Right lobe of liver (tissue), 6 donors: ENCODE measurements around the gene DRD4. TPM values are rescaled to one million over a fixed set of nuclear protein-coding genes. Genes with fewer than 3 reads are reported as not detected.

ENCODE experiments used
- ATAC-seq, 4 donors: fragments of 200-7000 bp; cut with Tn5 transposase; one replicate each; pipeline ENCODE4 v1.9.1; 2020; ENCODE audit warnings: mild to moderate bottlenecking in 4 of 4, moderate library complexity in 4 of 4
- DNase-seq, 3 donors: peaks; one replicate each; pipeline ENCODE4 v3.0.0-alpha.2; 2020
- H3K27ac ChIP-seq, 3 donors: fragments of 200-600 bp; one replicate each; pipeline ENCODE4 v1.8.0; 2022
- H3K27me3 ChIP-seq, 2 donors: fragments of 200-600 bp; one replicate each; pipeline ENCODE4 v1.8.0; 2022
- H3K36me3 ChIP-seq, 4 donors: fragments of 200-600 bp; sonication (generic) in 1 of 4; one replicate each; pipeline versions ENCODE4 v1.5.1 to v1.8.0; 2017 to 2022; ENCODE audit warnings: control low read depth in 1 of 4
- H3K4me1 ChIP-seq, 4 donors: fragments of 200-600 bp; sonication (generic) in 1 of 4; one replicate each; pipeline versions ENCODE4 v1.5.1 to v1.8.0; 2017 to 2022; ENCODE audit warnings: control low read depth in 1 of 4
- H3K4me3 ChIP-seq, 3 donors: fragments of 200-600 bp; one replicate each; pipeline ENCODE4 v1.8.0; 2022
- H3K9me3 ChIP-seq, 4 donors: fragments of 200-600 bp; sonication (generic) in 1 of 4; one replicate each; pipeline versions ENCODE4 v1.5.1 to v1.8.0; 2017 to 2022; ENCODE audit warnings: control low read depth in 1 of 4
- CTCF ChIP-seq, 4 donors: fragments of 200-600 bp in 3 of 4; fragments of 450-650 bp in 1 of 4; IDR thresholded peaks; one replicate each; pipeline versions ENCODE4 v1.5.1 to v1.8.0; 2016 to 2022; ENCODE audit warnings: antibody characterized with exemption in 4 of 4, mild to moderate bottlenecking in 2 of 4
- POLR2A ChIP-seq: fragments of 450-650 bp; IDR thresholded peaks from one replicate; pipeline ENCODE4 v1.6.1; 2017; ENCODE audit warnings: antibody characterized with exemption, mild to moderate bottlenecking
- WGBS: methylation state at CpG from one replicate; pipeline ENCODE4 v1.1.6; 2018; ENCODE audit warnings: low coverage, low lambda C conversion rate; ENCODE audit not compliant: insufficient coverage; ENCODE audit errors: missing lambda C conversion rate; 5-methylcytosine and 5-hydroxymethylcytosine counted together
- intact Hi-C, 2 donors: fragments of 100-400 bp; cut with DNase I; formaldehyde crosslinking; loops; one replicate each; pipeline versions ENCODE4 v1.11.2 to v1.14.1; 2022
- total RNA-seq, 6 experiments: library from RNA; depleted of rRNA in 2 of 6; stranded (reverse); fragments of >200 nt in 2 of 6; fragmentation: NEBNext Ultra II Directional in 3 of 6; extraction: Animal tissue kit (Norgen Biotek cat#: 25700) in 3 of 6; gene quantifications; one replicate each; pipeline versions ENCODE4 v1.1.0 to v1.2.4, GENCODE V29; 2016 to 2023
- donor health status: DM: no; HTN: yes; CAD: no.
- donor health status: DM: no; HTN: no; CAD: no.
- donor health status: DM: no; HTN: no; CAD: no.
- donor health status: DM: no; HTN: yes; CAD: no.
- donor health status: DM: no; HTN: yes; CAD: no.

The DRD4 gene
- total RNA-seq, 6 experiments from 2014 or later, result 0.31 to 0.90 (median 0.41) TPM; not detected in 2

- Histone ChIP-seq H3K4me1 (peaks cover 0 to 24% (median 12%) of the 10 kb centered on the region in 4 donors), H3K27ac (no peak overlapping the region), H3K4me3 (no peak overlapping the region), H3K9me3 (no peaks in the 10 kb centered on the region), H3K27me3 (no peaks in the 10 kb centered on the region), H3K36me3 (peaks cover 0 to 90% (median 53%) of the 10 kb centered on the region in 4 donors)
- no peak for DNase-seq
- peak in 3 of 4 donors; percentile 4 to 48 (median 10) for ATAC-seq
- TF ChIP-seq CTCF (IDR thresholded peaks at IDR 0.05) (no peak), POLR2A (no peak)
- intact Hi-C loops, result no loop called here
- WGBS, result 67% methylated on average over 11 of the region's 13 CpGs
Measured at GRCh38 chr11:603154-603553, 33.9 kb upstream of the DRD4 start.

- Histone ChIP-seq H3K36me3 (peaks cover 1 to 91% (median 52%) of the 10 kb centered on the region in 4 donors), H3K27me3 (no peaks in the 10 kb centered on the region), H3K4me3 (no peak overlapping the region), H3K27ac (peak overlapping the region in 1 of 3 donors; percentile 55), H3K4me1 (peaks cover 0 to 29% (median 15%) of the 10 kb centered on the region in 4 donors), H3K9me3 (no peaks in the 10 kb centered on the region)
- ATAC-seq (peak in 2 of 4 donors; percentile 1 to 2), DNase-seq (peak in 1 of 3 donors; percentile 58)
- no peak for TF ChIP-seq CTCF (IDR thresholded peaks at IDR 0.05)
- no peak for TF ChIP-seq POLR2A
- WGBS, result 46% methylated on average over 2 of the region's 33 CpGs
- intact Hi-C loops, result no loop called here
Measured at GRCh38 chr11:605286-606129, 31.6 kb upstream of the DRD4 start.

DNA sequence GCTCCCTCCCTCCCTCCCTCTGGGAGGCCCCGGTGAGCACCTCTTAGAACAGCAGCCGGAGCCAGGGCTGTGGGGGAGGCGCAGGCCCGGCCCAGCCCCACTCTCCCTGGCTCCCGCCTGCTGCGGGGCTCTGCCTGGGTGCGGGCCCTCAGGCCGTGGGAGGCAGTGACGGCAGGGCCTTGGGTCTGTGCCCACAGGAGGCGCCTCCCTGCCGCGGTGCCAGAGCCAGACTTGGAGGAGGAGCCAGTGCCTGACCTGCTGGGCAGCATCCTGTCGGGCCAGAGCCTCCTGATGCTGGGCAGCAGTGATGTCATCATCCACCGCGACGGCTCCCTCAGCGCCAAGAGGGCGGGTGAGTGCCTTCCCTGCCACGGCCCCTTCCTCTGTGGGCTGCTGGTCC, 30.8 kb upstream of the DRD4 start:
- WGBS, result 18% methylated on average over 2 of the region's 19 CpGs
- H3K27ac ChIP-seq, result peak overlapping the region in 1 of 3 donors; percentile 55
- intact Hi-C loops, result no loop called here

More for the DNA sequence above, 30.8 kb upstream of the DRD4 start:
- peaks cover 0 to 37% (median 18%) of the 10 kb centered on the region in 4 donors for H3K4me1 ChIP-seq
- DNase-seq (peak; percentile 88 to 94 (median 89)), ATAC-seq (peak; percentile 76 to 89 (median 82))
- no peaks in the 10 kb centered on the region for H3K27me3 ChIP-seq
- H3K9me3 ChIP-seq, result no peaks in the 10 kb centered on the region
- H3K4me3 ChIP-seq, result no peak overlapping the region
- TF ChIP-seq CTCF (IDR thresholded peaks at IDR 0.05) (no peak), POLR2A (no peak)
- peaks cover 6 to 93% (median 52%) of the 10 kb centered on the region in 4 donors for H3K36me3 ChIP-seq
